ENCODE measurements around the gene C1orf115. TPM values are rescaled to one million over a fixed set of nuclear protein-coding genes. Genes with fewer than 3 reads are reported as not detected.

C1orf115 gene
- total RNA-seq, 8 experiments from 2014 or later = 0.46 to 8.6 (median 1.8) TPM

DNA sequence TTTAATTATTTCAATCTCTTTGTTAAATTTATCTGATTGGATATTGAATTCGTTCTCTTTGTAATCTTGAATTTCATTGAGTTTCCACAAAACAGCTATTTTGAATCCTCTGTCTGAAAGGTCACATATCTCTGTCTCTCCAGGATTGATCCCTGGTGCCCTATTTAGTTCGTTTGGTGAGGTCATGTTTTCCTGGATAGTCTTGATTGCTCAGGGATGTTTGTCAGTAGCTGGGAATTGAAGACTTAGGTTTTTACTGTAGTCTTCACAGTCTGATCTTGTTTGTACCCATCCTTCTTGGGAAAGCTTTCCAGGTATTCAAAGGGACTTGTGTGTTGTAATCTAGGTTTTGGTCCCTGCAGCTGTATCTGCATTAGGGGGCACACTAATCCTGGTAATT, 51.2 kb downstream of the C1orf115 start:
- Histone ChIP-seq H3K4me1 (replicated peaks in 1 of 2) (no peaks in the 10 kb centered on the region), H3K27ac (no peak overlapping the region), H3K4me3 (no peak overlapping the region)
- in situ Hi-C loops (cut with MboI; ENCODE audit: low pct_unique_long_range_greater_than_20kb in 2 of 9, low sequenced_read_pairs in 9 of 9, unreplicated experiment in 9 of 9) = loop anchor here in 1 of 9 experiments (25.0 kb wide), 1 partner anchor 454 kb away; no protein-coding TSS in a partner anchor
- ATAC-seq (replicated peaks in 6 of 8) = no peak
- 8 to 81% (median 33%) methylated on average over 1 to 2 of the region's 2 CpGs for WGBS, 10 experiments

GRCh38 chr1:220741825-220742224, 51.7 kb downstream of the C1orf115 start:
- in situ Hi-C loops (cut with MboI; ENCODE audit: low pct_unique_long_range_greater_than_20kb in 2 of 9, low sequenced_read_pairs in 9 of 9, unreplicated experiment in 9 of 9) = loop anchor here in 1 of 9 experiments (25.0 kb wide), 1 partner anchor 455 kb away; no protein-coding TSS in a partner anchor
- no peak for ATAC-seq (replicated peaks in 6 of 8)
- WGBS, 10 experiments = 80 to 100% (median 92%) methylated on average over 1 of the region's 1 CpG; no CpG with 5 or more reads in 6 of the 10 experiments
- Histone ChIP-seq H3K27ac (no peak overlapping the region), H3K4me3 (no peak overlapping the region), H3K4me1 (replicated peaks in 1 of 2) (peaks cover 2% of the 10 kb centered on the region in 2 donors)

DNA sequence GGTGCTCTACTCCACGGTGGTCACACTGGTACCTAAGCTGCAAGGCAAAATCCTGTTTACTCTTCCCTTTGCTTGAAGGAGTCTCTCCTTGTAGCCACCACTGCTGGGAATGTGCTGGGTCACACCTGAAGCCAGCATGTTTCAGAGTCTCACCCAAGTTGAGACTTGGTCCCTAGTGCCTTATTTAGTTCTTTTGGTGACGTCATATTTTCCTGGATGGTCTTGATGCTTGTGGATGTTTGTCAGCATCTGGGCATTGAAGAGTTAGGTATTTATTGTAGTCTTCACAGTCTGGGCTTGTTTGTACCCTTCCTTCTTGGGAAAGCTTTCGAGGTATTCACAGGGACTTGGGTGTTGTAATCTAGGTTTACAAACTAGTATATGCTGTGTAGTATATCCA, 52.4 kb downstream of the C1orf115 start:
- no peak overlapping the region for H3K4me3 ChIP-seq
- no peak for ATAC-seq (replicated peaks in 6 of 8)
- in situ Hi-C loops (cut with MboI; ENCODE audit: low pct_unique_long_range_greater_than_20kb in 2 of 9, low sequenced_read_pairs in 9 of 9, unreplicated experiment in 9 of 9) = loop anchor here in 1 of 9 experiments (25.0 kb wide), 1 partner anchor 455 kb away; no protein-coding TSS in a partner anchor
- no peak overlapping the region for H3K27ac ChIP-seq
- 17 to 100% (median 79%) methylated on average over 1 to 3 of the region's 3 CpGs; no CpG with 5 or more reads in 3 of the 10 experiments for WGBS, 10 experiments
- H3K4me1 ChIP-seq (replicated peaks in 1 of 2) = peaks cover 9% of the 10 kb centered on the region in 2 donors

DNA sequence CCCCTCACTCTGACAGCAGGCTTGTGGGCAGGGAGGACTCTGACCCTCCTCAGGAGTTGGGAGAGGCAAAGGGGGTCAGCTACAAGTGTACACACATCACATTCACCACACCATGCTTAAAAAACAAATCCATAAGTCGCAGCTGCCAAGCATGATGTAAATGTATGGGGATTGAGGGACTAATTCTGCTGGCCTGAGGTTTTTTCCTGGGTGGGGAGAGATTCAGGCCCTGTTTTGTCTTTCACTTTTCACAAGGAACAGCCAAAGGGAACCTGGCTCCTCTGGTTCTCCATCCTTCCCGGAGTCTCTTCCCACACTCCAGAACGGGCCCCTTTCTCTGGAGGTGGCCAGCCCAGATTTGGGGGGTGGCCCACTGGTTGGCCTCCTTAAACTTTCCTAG, 56.7 kb downstream of the C1orf115 start:
- in situ Hi-C loops (cut with MboI; ENCODE audit: low pct_unique_long_range_greater_than_20kb in 2 of 9, low sequenced_read_pairs in 9 of 9, unreplicated experiment in 9 of 9) = loop anchor here in 1 of 9 experiments (25.0 kb wide), 1 partner anchor 460 kb away; no protein-coding TSS in a partner anchor
- no peak for ATAC-seq (replicated peaks in 6 of 8)
- H3K4me3 ChIP-seq = no peak overlapping the region
- no peak overlapping the region for H3K27ac ChIP-seq
- H3K4me1 ChIP-seq (replicated peaks in 1 of 2) = peaks cover 19 to 28% of the 10 kb centered on the region in 2 donors
- 85 to 100% (median 87%) methylated on average over 2 to 3 of the region's 3 CpGs; no CpG with 5 or more reads in 7 of the 10 experiments for WGBS, 10 experiments

DNA sequence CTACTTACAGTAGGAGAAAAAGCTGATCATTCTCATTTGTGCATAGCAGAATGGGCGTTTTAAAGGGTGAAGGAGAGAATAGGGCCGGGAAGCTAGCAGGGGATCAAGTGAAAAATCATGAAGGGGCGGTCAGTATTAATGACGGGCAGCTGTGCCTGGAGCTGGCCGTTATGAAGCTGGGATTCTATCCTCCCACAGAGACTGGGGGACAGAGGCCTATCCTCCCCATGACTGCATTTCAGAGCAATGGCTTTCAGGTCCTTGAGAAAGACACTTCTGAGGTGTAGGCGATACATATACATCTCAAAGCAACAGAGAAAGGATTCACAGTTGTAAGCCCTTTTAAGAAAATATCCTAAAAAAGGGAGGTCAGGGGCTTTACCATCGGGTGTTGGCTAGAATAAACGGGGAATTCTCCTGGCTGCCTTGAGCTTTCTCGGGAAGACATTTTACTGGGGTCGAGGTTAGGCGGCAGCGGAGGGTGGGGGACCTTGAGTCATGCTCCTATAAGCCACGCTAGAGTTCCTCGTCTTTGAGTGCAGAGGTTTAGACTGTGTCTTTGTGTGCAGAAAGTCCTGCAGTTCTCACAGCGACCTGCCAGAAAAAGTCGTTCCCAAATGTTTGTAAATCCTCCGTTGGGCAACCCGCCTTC, 57.4 kb downstream of the C1orf115 start:
- Histone ChIP-seq H3K4me3 (peak overlapping the region; percentile 36 to 69 (median 43)), H3K4me1 (replicated peaks in 1 of 2) (peaks cover 19 to 28% of the 10 kb centered on the region in 2 donors), H3K27ac (no peak overlapping the region)
- WGBS, 10 experiments = 16 to 54% (median 27%) methylated on average over 2 to 18 of the region's 18 CpGs
- peak in 5 of 8 experiments; percentile 35 to 55 (median 50) for ATAC-seq (replicated peaks in 6 of 8)
- in situ Hi-C loops (cut with MboI; ENCODE audit: low pct_unique_long_range_greater_than_20kb in 2 of 9, low sequenced_read_pairs in 9 of 9, unreplicated experiment in 9 of 9) = loop anchor here in 1 of 9 experiments (25.0 kb wide), 1 partner anchor 460 kb away; no protein-coding TSS in a partner anchor

- Histone ChIP-seq H3K4me1 (replicated peaks in 1 of 2) (peaks cover 19 to 28% of the 10 kb centered on the region in 2 donors), H3K4me3 (peak within 1 kb of the TSS; percentile 36 to 69 (median 43)), H3K27ac (no peak within 1 kb of the TSS)
- ATAC-seq (replicated peaks in 6 of 8) = peak; percentile 83 to 92 (median 89)
- WGBS, 10 experiments = 0 to 20% (median 3%) methylated on average over 1 to 54 of the region's 77 CpGs; no CpG with 5 or more reads in 2 of the 10 experiments
- in situ Hi-C loops (cut with MboI; ENCODE audit: low pct_unique_long_range_greater_than_20kb in 2 of 9, low sequenced_read_pairs in 9 of 9, unreplicated experiment in 9 of 9) = loop anchor here in 1 of 9 experiments (25.0 kb wide), 1 partner anchor 461 kb away; no protein-coding TSS in a partner anchor
Observed at GRCh38 chr1:220748089-220748934, 58.1 kb downstream of the C1orf115 start, which contains the start of gene MTARC2. MTARC2 (plus strand) TSS chr1:220748322; CDS start chr1:220748532, 210 bp downstream.

Other genes starting within 250 kb of the C1orf115 start
- 10 to 100 TPM in 6 of 8 experiments, 1 to 10 TPM in 2; 1.3 to 38.6 (median 31.4) TPM for gene MARK1, start 162.2 kb upstream of the C1orf115 start, total RNA-seq
- 1 to 10 TPM in 6 of 8 experiments, not detected in 2; 1.9 to 9.3 (median 2.8) TPM for gene MTARC2, start 58.0 kb downstream of the C1orf115 start, total RNA-seq
- gene MTARC1, start 96.5 kb downstream of the C1orf115 start, total RNA-seq = 10 to 100 TPM in 1 of 8 experiments, 1 to 10 TPM in 4, under 1 TPM in 3; 0.10 to 21.3 (median 5.8) TPM
- 1 to 10 TPM in 2 of 8 experiments, under 1 TPM in 6; 0.22 to 1.1 (median 0.41) TPM for gene HLX, start 189.1 kb downstream of the C1orf115 start, total RNA-seq

Data from motor neuron (in vitro differentiated cells).